ENCODE measurements around the gene HOXA13.

DNA sequence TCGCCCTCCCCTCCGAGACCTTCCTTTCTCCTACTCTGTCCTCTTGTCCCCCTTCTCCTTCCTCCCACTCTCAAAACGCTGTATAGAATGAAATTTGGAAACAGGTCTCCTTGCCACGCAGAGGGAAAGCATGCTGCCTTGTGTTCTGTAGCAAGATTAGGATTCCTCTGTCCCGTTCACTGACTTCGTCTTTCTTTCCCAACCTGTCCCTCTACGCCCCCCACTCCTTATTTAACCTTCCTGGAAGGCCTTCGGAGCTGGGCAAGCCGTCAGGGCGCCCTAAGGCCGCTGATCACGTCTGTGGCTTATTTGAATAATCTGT is 35.9 kb downstream of the HOXA13 start:
- TF ChIP-seq EZH2 (IDR thresholded peaks at IDR 0.05) (no peak), POLR2AphosphoS5 (IDR thresholded peaks at IDR 0.05; ENCODE audit: borderline replicate concordance, low read depth, low read length) (no peak)

Data from SK-N-MC (cell line).